ENCODE data around the gene YPEL2.

DNA sequence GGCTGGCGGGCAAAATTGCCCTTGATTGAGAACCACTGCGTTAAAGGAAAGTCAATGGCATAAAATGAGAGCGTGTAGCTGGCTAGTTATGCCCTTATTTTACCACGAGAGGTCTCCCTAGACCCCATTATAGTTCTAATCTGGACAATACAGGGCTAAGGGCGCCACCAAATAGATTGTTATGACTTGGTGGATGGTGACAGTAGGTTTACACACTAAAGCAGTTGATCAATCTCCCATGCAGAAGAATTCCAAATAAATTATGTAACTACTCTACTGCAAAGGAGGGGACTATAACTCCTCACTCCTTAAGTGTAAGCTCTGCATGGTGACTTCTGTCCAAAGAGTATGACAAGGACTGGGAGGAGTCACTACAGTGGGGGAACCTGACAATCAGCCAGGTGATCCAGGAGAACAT lies 20.4 kb upstream of the YPEL2 start:
- TF ChIP-seq CTCF (IDR thresholded peaks at IDR 0.05; ENCODE audit: low read depth, low read length): peak; percentile 90
- no peak for TF ChIP-seq EZH2phosphoT487 (IDR thresholded peaks at IDR 0.05; ENCODE audit: low read depth)

Data from OCI-LY3 (cell line).